Measurements from ENCODE around the gene TRABD2A.

The TRABD2A gene

GRCh38 chr2:84891355-84892010, 10.6 kb upstream of the TRABD2A start:
- Mint-ChIP-seq H3K9me3 (no peaks in the 10 kb centered on the region), H3K4me1 (peaks cover 29% of the 10 kb centered on the region), H3K27me3 (ENCODE audit: low read depth) (peaks cover 6% of the 10 kb centered on the region), H3K4me3 (no peak overlapping the region), H3K27ac (no peak overlapping the region), H3K36me3 (ENCODE audit: low read depth) (no peaks in the 10 kb centered on the region)
- no peak for TF ChIP-seq CTCF (IDR thresholded peaks at IDR 0.05; ENCODE audit: unreplicated experiment in 3 of 3)

GRCh38 chr2:84889332-84889731, 8.4 kb upstream of the TRABD2A start:
- H3K4me1 Mint-ChIP-seq: peaks cover 12% of the 10 kb centered on the region
- no peaks in the 10 kb centered on the region for H3K9me3 Mint-ChIP-seq
- no peak overlapping the region for H3K4me3 Mint-ChIP-seq
- H3K36me3 Mint-ChIP-seq (ENCODE audit: low read depth): no peaks in the 10 kb centered on the region
- TF ChIP-seq CTCF (IDR thresholded peaks at IDR 0.05; ENCODE audit: unreplicated experiment in 3 of 3): no peak
- no peak overlapping the region for H3K27ac Mint-ChIP-seq
- peaks cover 19% of the 10 kb centered on the region for H3K27me3 Mint-ChIP-seq (ENCODE audit: low read depth)

GRCh38 chr2:84888401-84889276, 7.8 kb upstream of the TRABD2A start:
- Mint-ChIP-seq H3K9me3 (no peaks in the 10 kb centered on the region), H3K27ac (peak overlapping the region in 2 of 3 experiments; percentile 68 to 69), H3K27me3 (ENCODE audit: low read depth) (peaks cover 26% of the 10 kb centered on the region), H3K4me1 (peaks cover 15% of the 10 kb centered on the region), H3K4me3 (no peak overlapping the region), H3K36me3 (ENCODE audit: low read depth) (no peaks in the 10 kb centered on the region)
- TF ChIP-seq CTCF (IDR thresholded peaks at IDR 0.05; ENCODE audit: unreplicated experiment in 3 of 3): no peak

- no peak for TF ChIP-seq CTCF (IDR thresholded peaks at IDR 0.05; ENCODE audit: unreplicated experiment in 3 of 3)
- H3K4me1 Mint-ChIP-seq: peaks cover 25% of the 10 kb centered on the region
- no peak overlapping the region for H3K27ac Mint-ChIP-seq
- peaks cover 44% of the 10 kb centered on the region for H3K27me3 Mint-ChIP-seq (ENCODE audit: low read depth)
- no peaks in the 10 kb centered on the region for H3K36me3 Mint-ChIP-seq (ENCODE audit: low read depth)
- no peaks in the 10 kb centered on the region for H3K9me3 Mint-ChIP-seq
- no peak overlapping the region for H3K4me3 Mint-ChIP-seq
These were observed 5.9 kb upstream of the TRABD2A start for GRCh38 chr2:84886791-84887190.

GRCh38 chr2:84885111-84885510, 4.2 kb upstream of the TRABD2A start:
- Mint-ChIP-seq H3K27me3 (ENCODE audit: low read depth) (peaks cover 61% of the 10 kb centered on the region), H3K27ac (no peak overlapping the region), H3K4me1 (peaks cover 38% of the 10 kb centered on the region), H3K36me3 (ENCODE audit: low read depth) (no peaks in the 10 kb centered on the region), H3K4me3 (no peak overlapping the region), H3K9me3 (no peaks in the 10 kb centered on the region)
- no peak for TF ChIP-seq CTCF (IDR thresholded peaks at IDR 0.05; ENCODE audit: unreplicated experiment in 3 of 3)
